ENCODE measurements around the gene PTPMT1.

DNA sequence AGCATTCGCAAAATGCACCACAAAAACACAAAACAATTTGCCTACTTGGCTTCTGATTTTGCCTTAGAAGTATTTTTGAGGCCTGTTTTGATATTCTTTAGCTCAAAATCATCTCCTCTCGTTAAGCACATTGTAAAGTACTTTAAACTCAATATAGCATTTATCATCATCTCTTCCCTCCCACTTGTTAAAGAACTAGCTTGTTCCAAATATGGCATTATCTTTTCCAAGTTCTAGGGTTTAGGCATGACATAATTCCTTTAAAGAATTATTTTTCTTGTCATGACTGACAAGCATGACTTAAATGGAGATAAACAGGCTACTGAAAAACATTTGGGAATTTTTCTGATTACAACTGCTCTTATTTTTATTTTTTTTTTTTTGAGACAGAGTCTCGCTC, 33.7 kb upstream of the PTPMT1 start:
- TF ChIP-seq CTCF (IDR thresholded peaks at IDR 0.05) (no peak), POLR2A (IDR thresholded peaks at IDR 0.05) (no peak)
